HG02943 (cell line): ENCODE results near the gene SOX8.
"Not testable (repeated sequence)": the region's sequence is repeated elsewhere in the genome, so short reads cannot be mapped to it uniquely, and the experiment has no call there.

Source experiments
- ATAC-seq: cut with Tn5 transposase; IDR thresholded peaks from one replicate; pipeline ENCODE4 v1.9.1; 2021; ENCODE audit warnings: mild to moderate bottlenecking, low read depth, moderate library complexity; ENCODE audit not compliant: unreplicated experiment

Gene SOX8

GRCh38 chr16:1020091-1020399 is 38.5 kb downstream of the SOX8 start:
- no peak for ATAC-seq

DNA sequence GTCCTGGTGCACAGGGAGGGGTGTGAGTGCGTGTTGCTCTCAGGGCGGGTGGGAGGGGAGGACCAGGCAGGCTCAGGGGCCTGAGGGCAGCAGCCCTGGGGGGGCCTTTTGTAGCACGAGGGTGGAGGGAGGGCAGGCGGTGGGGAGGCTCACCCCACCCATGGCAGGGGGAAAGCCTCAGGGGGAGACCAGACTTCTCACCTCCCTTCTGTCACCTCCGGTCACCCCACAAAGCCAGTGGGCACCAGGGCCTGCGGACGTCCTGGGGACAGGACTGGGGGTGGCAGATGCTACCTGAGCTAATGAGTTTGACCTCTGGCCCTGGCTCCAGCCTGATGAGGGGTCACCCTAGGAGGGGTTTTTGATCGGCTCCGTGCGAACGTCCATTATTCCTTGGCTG is 39.0 kb downstream of the SOX8 start:
- no peak for ATAC-seq

GRCh38 chr16:1021553-1022160 is 40.1 kb downstream of the SOX8 start:
- ATAC-seq = no peak

DNA sequence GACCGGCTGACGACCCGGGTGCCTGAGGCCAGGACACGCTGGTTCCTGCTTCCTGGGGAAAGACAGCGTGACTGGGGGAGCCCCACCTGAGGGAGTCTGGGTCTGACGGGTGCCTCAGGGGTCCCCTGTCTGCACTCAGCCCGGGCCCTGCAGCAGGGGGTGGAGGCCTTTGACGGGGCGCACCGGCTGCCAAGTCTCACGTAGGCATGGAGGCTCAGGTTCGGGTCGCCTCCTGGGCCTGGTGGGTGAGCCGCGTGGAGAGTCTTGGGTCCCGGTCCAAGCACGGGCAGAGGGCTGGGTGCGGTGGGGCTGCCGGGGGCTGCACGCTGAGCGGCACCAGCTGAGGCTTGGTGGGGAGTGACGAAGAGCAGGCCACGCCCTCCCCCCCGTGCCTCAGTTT is 40.9 kb downstream of the SOX8 start:
- ATAC-seq = no peak

DNA sequence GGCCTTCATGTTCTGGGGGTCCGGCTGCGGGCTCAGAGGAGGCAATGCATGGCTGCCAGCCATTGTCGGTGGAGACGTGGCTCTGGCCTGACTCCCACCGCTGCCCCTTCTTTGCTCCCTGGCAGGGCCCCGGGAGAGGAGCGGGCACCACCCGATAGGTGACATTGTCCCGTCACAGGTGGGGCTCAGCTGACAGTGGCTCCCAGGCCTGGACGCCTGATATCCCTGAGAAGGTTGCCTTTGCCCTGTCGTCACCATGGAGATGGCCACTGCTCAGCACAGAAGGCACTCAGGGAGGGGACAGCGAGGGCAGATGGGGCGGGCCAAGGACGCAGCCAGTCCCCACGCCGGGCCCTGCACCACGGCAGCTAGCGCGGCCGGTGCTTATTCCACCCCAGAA is 42.6 kb downstream of the SOX8 start:
- ATAC-seq = no peak

DNA sequence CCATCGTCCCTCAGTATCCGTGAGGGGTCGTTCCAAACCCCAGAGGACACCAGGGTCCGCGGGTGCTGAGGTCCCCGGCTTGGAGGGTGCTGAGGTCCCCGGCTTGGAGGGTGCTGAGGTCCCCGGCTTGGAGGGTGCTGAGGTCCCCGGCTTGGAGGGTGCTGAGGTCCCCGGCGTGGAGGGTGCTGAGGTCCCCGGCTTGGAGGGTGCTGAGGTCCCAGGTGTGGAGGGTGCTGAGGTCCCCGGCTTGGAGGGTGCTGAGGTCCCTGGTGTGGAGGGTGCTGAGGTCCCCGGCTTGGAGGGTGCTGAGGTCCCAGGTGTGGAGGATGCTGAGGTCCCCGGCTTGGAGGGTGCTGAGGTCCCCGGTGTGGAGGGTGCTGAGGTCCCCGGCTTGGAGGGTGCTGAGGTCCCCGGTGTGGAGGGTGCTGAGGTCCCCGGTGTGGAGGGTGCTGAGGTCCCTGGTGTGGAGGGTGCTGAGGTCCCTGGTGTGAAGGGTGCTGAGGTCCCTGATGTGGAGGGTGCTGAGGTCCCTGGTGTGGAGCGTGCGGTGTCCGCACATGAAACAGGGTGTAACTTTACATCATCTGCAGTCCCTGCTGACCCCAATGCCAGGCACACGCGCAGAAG is 43.7 kb downstream of the SOX8 start:
- ATAC-seq = not testable (repeated sequence)

DNA sequence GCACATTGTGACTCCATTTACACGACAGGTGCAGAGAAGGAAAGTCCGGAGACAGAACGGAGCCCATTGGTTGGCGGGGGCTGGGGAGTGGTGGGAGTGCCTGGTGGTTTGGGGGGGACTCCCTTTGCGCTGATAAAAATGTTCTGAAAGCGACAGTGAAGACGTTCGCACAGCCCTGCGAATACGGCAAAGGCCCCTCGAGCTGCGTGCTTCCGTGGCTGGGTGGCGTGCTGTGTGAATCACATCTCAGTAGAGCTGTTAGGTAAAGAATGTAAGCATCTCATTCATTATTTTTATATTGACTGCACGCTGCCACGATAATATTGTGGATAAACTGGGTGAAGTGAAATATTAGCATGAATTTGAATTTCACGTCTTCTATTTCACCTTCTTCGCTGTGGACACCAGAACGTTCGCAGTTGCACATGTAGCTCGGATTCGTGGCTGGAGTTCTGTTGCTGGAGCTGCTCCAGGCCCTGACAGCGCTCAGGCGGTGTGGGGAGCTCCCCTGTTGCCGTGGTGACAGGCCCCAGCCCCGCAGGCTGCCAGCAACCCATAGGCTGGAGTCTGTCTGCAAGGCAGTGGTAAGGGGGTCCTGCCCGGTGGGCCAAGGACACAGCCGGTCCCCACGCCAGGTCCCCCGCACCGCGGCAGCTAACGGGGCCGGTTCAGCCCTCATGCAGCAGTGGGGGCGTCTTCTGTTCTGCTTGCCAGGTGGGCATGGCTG is 44.6 kb downstream of the SOX8 start:
- no peak for ATAC-seq

DNA sequence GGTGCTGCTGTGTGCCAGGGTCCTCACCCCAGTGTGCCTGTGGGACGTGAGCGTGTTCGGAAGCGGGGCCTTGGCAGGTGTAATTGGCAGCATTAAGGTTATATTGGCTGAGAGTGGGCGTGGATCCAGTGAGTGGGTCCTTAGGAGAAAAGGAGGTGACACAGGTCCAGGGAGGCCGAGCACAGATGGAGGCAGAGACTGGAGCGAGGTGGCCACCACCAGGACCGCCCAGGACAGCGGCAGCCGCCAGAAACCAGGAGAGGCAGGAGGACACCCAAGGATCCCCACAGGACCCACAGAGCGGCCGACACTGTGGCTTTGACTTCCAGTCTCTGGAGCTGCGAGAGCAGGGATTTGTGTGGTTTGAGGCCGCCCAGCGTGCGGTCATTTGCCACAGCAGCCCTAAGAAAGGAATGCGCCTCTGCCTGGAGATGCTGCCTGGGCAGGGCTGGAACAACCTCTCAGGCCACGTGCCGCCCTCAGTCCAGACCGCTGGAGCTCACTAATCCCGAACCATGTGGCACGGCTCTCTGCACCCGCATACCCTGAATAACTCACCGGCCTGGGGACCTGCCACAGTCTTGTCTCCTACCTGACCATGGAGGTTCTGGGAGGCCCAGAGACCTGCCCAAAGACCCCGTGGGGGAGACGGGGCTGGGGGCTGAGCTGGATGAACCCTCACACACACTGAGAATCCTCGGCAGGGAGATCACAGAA is 45.4 kb downstream of the SOX8 start:
- ATAC-seq = no peak

- ATAC-seq = no peak
Measured at GRCh38 chr16:1027501-1027815, 45.9 kb downstream of the SOX8 start.

GRCh38 chr16:1028056-1028455 is 46.5 kb downstream of the SOX8 start:
- no peak for ATAC-seq

GRCh38 chr16:1028524-1029258 is 47.1 kb downstream of the SOX8 start:
- no peak for ATAC-seq

GRCh38 chr16:1029259-1029545 is 47.6 kb downstream of the SOX8 start:
- no peak for ATAC-seq

DNA sequence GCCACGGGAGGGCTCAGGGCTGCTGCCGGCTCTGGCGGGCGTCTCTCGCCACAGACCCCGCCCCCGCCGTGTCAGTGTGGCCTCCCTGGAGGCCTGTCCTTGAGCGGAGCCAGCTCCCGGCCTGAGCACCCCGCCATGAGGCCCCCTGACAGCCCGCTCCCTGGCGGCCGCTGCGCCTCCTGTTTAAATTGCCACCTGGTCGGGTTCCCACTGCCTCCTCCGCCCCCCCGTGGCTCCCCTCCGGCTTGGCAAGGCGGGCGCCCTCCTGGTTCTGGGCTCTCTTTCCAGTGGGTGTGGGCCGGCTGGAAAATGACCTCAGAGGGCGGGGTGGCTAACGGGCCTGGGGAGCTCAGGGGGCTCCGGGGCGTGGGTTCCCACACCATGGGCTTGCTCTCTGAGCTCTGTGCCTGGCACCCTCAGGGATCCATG is 48.9 kb downstream of the SOX8 start:
- ATAC-seq = no peak

DNA sequence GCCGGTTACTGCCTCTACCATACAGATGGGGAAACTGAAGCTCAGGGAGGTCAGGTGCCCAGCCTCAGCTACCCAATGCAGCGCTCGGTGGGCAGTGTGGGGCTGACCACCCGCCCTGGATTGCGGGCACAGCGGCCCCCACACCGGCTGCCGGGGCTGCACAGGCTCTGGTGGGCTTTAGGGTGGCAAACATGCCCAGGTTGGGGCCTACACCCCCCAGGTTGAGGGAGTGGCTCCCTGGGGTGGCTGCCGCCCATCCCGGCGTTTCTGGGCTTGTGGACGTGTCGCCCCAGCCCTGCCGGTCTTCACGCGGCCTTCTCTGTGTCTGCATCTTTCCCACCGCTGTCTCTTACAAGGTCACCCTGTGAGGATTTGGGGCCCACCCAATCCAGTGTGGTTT is 50.1 kb downstream of the SOX8 start:
- no peak for ATAC-seq

GRCh38 chr16:1032607-1033006 is 51.0 kb downstream of the SOX8 start:
- no peak for ATAC-seq

- ATAC-seq = no peak
Measured at GRCh38 chr16:1033128-1033679, 51.6 kb downstream of the SOX8 start.

DNA sequence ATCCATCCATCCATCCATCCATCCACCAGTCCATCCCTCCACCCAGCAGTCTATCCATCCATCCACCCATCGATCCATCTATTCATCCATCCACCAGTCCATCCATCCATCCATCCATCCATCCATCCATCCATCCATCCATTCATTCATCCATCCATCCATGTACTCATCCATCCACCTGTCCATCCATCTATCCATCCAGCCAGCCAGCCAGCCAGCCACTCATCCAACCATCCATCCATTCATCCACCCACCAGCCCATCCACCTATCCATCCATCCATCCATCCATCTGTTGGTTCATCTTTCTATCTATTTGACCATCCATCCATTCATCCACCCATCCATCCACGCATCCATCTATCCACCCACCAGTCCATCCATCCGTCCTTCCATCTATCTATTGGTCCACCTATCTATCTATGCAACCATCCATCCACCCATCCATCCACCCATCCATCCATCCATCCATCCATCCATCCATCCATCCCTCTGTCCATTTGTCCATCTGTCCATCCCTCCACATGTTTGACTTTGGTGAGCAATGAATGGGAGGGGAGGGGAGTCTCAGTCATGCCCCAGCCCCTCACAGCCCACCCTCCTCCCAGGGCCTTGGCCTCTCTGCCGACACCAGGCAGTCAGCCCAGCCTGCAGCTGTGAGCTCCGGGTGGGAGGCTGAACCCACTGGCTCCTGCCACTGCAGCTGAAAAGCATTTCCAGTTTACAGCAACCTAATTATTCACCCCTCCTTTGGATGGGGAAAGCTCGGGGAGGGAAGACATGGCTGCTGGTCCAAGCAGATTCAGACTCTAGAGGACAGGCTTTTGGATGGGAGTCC is 52.9 kb downstream of the SOX8 start:
- ATAC-seq = no peak

DNA sequence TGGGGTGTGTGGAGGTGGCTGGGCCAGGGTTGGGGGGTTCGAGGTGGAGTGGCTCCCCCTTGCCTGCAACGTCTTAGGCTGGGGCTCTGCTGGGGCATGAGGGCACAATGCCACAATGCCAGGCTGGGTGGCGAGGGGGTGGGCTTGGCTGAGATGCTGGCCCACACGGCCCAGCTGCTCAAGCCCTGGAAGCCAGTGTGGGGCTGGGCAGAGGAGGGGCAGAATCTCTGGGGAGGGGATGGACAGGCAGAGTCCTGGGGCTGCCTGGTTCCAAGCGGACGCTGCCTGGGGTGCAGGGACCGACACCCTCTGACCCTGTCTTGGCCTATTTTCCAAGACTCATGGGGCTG is 53.5 kb downstream of the SOX8 start:
- ATAC-seq = no peak

- no peak for ATAC-seq
Measured at GRCh38 chr16:1036166-1036565, 54.6 kb downstream of the SOX8 start.
